ENCODE results near the gene ZBTB7C. TPM values are rescaled to one million over a fixed set of nuclear protein-coding genes. Genes with fewer than 3 reads are reported as not detected.

Gene ZBTB7C
- total RNA-seq, 6 experiments from 2014 or later = not detected

DNA sequence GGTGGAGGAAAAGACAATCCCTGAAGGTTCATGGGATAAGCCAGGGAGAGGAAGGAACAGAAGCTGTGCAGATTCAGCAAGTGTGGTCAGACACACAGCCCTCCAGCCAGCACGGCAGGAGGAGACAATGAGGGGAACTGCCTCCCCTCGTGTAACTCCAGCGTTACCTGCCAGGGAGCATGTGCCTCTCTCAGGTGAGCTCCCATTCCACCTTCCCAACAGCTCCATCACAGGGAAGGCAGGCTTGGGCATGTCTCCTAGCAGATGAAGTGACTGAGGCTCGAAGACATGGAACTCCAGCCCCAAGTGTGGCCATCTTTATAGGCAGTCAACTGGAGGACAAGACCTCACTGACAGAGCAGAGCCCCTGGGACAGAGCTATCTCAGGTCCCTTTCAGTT lies 47.4 kb downstream of the ZBTB7C start:
- no peak for DNase-seq
- TF ChIP-seq, protein P1, sequence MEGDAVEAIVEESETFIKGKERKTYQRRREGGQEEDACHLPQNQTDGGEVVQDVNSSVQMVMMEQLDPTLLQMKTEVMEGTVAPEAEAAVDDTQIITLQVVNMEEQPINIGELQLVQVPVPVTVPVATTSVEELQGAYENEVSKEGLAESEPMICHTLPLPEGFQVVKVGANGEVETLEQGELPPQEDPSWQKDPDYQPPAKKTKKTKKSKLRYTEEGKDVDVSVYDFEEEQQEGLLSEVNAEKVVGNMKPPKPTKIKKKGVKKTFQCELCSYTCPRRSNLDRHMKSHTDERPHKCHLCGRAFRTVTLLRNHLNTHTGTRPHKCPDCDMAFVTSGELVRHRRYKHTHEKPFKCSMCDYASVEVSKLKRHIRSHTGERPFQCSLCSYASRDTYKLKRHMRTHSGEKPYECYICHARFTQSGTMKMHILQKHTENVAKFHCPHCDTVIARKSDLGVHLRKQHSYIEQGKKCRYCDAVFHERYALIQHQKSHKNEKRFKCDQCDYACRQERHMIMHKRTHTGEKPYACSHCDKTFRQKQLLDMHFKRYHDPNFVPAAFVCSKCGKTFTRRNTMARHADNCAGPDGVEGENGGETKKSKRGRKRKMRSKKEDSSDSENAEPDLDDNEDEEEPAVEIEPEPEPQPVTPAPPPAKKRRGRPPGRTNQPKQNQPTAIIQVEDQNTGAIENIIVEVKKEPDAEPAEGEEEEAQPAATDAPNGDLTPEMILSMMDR (IDR thresholded peaks at IDR 0.05) = no peak
- peaks cover 42% of the 10 kb centered on the region for H3K27me3 Mint-ChIP-seq (ENCODE audit: insufficient read depth)
- H3K27ac Mint-ChIP-seq = no peak overlapping the region
- no peak overlapping the region for H3K4me3 Mint-ChIP-seq
- no peaks in the 10 kb centered on the region for H3K36me3 Mint-ChIP-seq (ENCODE audit: low read depth)
- H3K9me3 Mint-ChIP-seq = no peaks in the 10 kb centered on the region
- no peaks in the 10 kb centered on the region for H3K4me1 Mint-ChIP-seq (ENCODE audit: low read depth)

DNA sequence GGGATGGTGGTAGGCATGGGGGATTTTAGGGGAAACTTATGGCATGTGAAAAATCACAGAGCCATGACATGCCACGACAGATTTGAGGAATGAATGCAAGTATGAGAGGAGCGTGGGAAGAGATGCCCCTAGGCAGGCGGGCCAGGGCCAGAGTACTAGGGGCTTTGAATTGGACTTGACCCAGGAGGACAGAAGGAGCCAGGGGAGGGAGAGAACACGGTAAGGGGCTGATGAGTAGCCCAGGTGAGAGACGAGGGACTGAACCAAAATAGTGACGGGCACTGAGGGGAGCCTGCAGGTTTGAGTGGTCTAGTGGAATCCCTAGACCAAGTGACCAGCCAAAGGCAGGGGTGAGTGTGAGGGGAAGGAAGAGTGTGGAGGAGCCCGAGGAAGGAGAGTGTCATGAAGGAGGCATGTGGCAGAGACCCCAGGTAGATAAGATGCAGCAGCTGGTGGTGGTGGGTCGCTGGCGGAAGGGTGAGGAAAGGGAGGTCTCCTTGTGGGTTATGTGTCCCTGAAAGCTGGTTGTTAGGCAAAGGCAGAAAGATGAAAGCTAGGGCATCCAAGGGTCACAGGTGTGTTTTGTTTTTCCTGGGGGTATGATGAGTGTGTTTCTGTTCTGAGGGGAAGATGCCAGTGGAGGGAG lies 48.7 kb downstream of the ZBTB7C start:
- Mint-ChIP-seq H3K9me3 (no peaks in the 10 kb centered on the region), H3K27ac (no peak overlapping the region), H3K4me3 (no peak overlapping the region), H3K36me3 (ENCODE audit: low read depth) (no peaks in the 10 kb centered on the region), H3K27me3 (ENCODE audit: insufficient read depth) (peaks cover 45% of the 10 kb centered on the region), H3K4me1 (ENCODE audit: low read depth) (no peaks in the 10 kb centered on the region)
- TF ChIP-seq, protein P1 (IDR thresholded peaks at IDR 0.05) = no peak
- DNase-seq = no peak

DNA sequence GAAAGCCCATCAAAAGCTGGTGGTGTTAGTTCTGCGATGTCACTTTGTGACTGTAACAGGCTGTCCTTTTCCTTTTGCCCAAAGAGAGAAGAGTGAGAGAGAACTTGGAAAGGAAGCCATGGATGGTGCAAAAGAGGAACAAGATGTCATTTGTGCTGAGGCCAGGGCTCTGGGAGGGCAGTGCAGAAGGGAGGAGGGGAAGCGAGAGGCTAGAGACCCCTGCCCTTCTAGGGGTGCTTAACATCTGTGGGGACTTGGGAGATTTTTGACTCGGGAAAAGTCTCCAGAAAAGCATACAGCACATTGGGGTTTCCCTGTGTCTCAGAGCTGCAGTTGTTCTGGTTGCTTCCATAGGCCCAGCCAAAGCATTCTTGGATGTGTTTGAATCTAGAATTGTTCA lies 49.6 kb downstream of the ZBTB7C start:
- H3K4me3 Mint-ChIP-seq = no peak overlapping the region
- H3K4me1 Mint-ChIP-seq (ENCODE audit: low read depth) = no peaks in the 10 kb centered on the region
- H3K27me3 Mint-ChIP-seq (ENCODE audit: insufficient read depth) = peaks cover 53% of the 10 kb centered on the region
- TF ChIP-seq, protein P1 (IDR thresholded peaks at IDR 0.05) = no peak
- no peak for DNase-seq
- H3K27ac Mint-ChIP-seq = no peak overlapping the region
- no peaks in the 10 kb centered on the region for H3K9me3 Mint-ChIP-seq
- H3K36me3 Mint-ChIP-seq (ENCODE audit: low read depth) = no peaks in the 10 kb centered on the region

DNA sequence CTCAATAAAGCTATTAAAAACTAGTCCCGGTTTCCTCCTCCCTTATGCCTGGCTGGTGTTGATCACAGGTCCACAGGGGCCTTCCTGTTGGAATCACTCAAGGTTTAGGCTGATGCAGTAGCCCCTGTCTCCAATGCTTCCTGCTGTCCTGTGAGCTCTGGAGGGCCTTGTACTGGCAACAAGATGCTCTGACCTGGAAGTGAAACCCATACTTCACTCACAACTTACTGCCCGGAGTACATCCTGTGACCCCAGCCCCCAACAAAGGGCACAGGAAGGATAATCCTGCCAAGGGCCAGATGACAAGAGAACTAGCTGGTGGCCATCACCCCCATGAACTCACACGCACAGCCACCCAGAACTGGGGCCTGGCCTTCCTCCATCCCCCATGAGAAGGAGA lies 50.3 kb downstream of the ZBTB7C start:
- Mint-ChIP-seq H3K4me3 (no peak overlapping the region), H3K9me3 (no peaks in the 10 kb centered on the region), H3K27ac (no peak overlapping the region), H3K27me3 (ENCODE audit: insufficient read depth) (peaks cover 58% of the 10 kb centered on the region), H3K4me1 (ENCODE audit: low read depth) (no peaks in the 10 kb centered on the region), H3K36me3 (ENCODE audit: low read depth) (no peaks in the 10 kb centered on the region)
- no peak for DNase-seq
- TF ChIP-seq, protein P1 (IDR thresholded peaks at IDR 0.05) = no peak

DNA sequence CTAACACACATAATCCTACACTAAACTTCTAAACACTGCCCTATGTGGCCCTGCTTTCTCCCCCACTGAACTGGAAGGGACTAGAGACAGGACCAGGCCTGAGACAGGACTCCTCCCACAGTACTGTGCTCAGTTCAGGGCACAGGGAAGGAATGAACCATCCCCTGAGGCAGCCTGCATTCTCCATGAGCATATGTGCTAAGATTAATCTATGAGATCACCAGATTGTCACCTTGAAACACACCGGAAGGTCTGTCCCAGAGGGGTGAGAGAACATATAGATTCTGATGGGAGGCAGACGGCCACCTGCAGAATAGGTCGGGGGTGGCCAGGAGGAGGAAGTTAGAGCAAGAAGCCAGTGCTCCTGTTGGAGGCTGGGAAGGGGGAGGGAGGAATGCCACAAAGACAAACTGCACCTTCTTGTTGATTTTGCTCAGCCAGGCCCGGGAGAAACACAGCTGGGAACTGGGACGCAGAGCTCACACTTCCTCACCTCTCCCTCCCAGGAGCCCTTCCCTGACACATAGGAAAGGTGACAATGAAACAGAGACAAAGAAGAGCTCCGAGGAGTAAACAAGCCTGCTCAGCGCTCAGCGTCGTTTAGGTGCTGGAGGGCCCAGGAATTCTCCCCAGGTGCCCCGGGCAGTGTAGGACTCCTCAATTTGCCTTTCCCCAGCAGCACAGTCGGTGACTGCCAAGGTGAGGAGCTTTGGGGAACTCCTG lies 52.1 kb downstream of the ZBTB7C start:
- Mint-ChIP-seq H3K27me3 (ENCODE audit: insufficient read depth) (peaks cover 50% of the 10 kb centered on the region), H3K4me3 (no peak overlapping the region), H3K9me3 (no peaks in the 10 kb centered on the region), H3K27ac (no peak overlapping the region), H3K36me3 (ENCODE audit: low read depth) (no peaks in the 10 kb centered on the region), H3K4me1 (ENCODE audit: low read depth) (no peaks in the 10 kb centered on the region)
- TF ChIP-seq, protein P1 (IDR thresholded peaks at IDR 0.05) = no peak
- DNase-seq = no peak

All from HFFc6 (cell line).